GM13976 (cell line): ENCODE data around the gene LYRM4.
A peak's percentile ranks its signal among the peaks of the same experiment; 100 is the strongest.

ENCODE experiments used
- DNase-seq: peaks from one replicate; pipeline ENCODE4 v3.0.0; 2012; ENCODE audit warnings: low spot score
- in situ Hi-C: fragments of 300-500 bp; cut with MboI; formaldehyde crosslinking; loops from one replicate; pipeline ENCODE4 v1.12.0; 2022; ENCODE audit warnings: low sequenced_read_pairs, mixed read lengths, inconsistent platforms; ENCODE audit not compliant: unreplicated experiment
- TF ChIP-seq, protein P1 (sequence below): IDR thresholded peaks from 2 replicates; pipeline ENCODE4 v1.5.1; 2012; ENCODE audit warnings: borderline replicate concordance, mild to moderate bottlenecking; ENCODE audit not compliant: insufficient read depth; ENCODE audit errors: extremely low read depth, missing control alignments, control extremely low read depth

Gene LYRM4

DNA sequence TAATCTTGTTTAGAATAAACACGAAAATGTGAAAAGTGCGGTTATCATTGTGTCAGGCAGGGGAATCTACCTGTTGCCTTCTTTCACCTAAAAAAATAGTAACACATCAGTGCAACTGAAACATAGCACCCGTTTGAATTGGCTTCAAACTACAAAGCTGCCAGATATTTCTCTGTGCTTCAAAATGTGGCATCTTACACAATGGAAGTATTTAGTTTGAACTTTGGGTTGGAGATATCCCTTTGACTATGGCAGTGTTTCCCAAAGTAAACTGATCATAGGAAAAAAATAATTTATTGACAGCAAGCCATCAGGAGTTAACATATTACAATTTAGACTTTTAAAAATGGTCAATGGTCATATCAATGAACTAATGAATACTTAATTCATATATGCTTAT lies 172.0 kb downstream of the LYRM4 start:
- in situ Hi-C loops = no loop called here
- TF ChIP-seq, protein P1, sequence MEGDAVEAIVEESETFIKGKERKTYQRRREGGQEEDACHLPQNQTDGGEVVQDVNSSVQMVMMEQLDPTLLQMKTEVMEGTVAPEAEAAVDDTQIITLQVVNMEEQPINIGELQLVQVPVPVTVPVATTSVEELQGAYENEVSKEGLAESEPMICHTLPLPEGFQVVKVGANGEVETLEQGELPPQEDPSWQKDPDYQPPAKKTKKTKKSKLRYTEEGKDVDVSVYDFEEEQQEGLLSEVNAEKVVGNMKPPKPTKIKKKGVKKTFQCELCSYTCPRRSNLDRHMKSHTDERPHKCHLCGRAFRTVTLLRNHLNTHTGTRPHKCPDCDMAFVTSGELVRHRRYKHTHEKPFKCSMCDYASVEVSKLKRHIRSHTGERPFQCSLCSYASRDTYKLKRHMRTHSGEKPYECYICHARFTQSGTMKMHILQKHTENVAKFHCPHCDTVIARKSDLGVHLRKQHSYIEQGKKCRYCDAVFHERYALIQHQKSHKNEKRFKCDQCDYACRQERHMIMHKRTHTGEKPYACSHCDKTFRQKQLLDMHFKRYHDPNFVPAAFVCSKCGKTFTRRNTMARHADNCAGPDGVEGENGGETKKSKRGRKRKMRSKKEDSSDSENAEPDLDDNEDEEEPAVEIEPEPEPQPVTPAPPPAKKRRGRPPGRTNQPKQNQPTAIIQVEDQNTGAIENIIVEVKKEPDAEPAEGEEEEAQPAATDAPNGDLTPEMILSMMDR = no peak

DNA sequence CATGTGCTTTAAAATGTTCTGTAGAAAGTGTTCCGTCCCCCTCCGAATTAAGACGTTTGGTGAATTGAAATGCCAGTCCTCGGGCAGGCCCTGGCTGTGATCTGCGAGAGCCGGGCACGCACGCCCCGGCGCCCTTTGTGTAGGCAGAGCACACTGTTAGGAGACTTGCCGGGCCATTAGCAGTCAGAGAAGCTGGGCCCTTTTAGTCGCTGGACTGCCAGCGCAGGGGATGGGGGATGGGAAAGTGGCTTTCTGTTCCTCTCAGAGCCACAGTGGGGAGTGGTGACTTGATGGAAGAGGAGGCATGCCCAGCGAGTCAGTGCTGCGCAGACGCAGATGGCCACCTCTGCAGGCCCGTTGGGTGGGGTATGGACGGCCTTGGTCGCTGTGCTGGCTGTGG lies 173.4 kb downstream of the LYRM4 start:
- TF ChIP-seq, protein P1 = no peak
- in situ Hi-C loops = no loop called here
- DNase-seq = no peak

More for the DNA sequence above, 172.0 kb downstream of the LYRM4 start:
- no peak for DNase-seq

DNA sequence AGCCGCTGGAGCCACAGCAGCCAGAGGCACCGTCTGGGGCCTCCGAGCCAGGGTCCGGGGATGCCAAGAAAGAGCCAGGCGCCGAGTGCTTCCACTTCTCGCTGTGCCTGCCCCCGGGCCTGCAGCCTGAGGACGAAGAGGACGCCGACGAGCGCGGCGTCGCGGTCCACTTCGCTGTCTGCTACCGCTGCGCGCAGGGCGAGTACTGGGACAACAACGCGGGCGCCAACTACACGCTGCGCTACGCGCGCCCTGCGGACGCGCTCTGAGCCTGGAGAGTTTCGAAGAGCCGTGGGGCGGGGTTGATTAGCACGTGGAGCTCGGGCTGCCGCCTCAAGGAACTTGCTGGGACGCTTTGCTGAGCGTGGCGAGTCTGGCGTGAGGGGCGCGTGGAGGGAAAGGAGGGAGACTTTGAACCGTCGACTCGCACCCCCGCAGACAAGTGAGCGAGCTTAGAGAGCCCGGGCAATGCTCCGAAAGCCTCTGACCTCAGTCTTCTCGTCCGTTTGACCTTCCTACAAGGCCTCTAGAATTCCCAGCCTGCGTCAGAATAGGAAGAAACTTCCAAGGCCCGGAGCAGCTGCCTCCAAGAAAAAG lies 174.4 kb downstream of the LYRM4 start:
- in situ Hi-C loops = no loop called here
- no peak for DNase-seq
- TF ChIP-seq, protein P1 = no peak

DNA sequence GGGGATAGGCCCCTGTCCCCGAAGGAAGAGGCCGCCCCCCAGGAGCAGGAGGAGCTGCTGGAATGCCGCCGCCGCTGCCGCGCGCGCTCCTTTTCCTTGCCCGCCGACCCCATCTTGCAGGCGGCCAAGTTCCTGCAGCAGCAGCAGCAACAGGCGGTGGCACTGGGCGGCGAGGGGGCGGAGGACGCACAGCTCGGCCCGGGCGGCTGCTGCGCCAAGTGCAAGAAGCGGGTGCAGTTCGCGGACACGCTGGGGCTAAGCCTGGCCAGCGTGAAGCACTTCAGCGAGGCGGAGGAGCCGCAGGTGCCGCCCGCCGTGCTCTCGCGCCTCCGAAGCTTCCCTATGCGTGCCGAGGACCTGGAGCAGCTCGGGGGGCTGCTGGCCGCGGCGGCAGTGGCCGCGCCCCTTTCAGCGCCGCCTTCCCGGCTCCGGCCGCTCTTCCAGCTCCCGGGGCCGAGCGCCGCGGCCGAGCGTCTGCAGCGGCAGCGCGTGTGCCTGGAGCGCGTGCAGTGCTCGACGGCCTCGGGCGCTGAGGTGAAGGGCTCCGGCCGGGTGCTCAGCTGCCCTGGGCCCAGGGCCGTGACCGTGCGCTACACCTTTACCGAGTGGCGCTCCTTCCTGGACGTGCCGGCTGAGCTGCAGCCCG lies 175.0 kb downstream of the LYRM4 start:
- in situ Hi-C loops = no loop called here
- DNase-seq = peak; percentile 59
- TF ChIP-seq, protein P1 = no peak

DNA sequence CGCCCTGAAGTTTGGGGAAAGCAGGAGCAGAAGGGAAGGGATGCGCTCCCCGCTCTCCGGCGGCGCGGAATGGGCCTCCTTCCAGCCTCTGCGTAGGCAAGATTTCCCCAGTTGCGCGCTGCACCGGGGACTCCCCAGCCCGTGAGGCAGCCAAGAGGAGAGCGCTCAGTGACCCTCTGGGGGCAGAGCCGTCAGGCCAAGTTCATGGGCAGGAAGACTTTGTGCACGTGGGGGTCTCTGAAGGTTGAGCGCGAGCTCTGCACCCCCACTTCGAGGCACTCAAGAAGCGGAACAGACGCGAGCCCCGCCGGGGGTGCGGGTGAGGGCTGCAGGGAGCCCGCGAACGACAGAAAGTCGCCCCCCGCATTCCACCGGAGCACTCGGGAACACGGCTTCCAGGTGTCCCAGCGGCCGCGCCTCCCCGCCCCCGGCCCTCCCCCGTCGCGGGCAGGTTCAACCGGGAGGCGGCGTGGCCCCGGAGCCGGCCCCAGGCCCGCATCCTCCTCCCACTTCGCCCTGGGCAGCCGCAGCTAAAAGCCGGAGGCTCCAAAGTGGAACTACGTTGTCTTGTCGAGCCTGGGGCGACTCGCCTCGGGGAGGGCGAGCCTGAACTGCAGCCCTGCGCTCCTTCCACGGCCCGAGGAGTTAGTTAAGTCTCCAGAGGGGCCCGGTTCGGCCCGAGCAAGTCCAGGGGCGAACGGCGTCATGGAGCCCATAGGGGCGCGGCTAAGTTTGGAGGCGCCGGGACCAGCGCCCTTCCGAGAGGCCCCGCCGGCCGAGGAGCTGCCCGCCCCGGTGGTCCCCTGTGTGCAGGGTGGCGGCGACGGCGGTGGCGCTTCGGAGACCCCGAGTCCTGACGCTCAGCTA lies 175.7 kb downstream of the LYRM4 start, which contains the start of gene PPP1R3G:
Gene PPP1R3G, plus strand, starts transcription at position 561 of the 867 bp plus-strand sequence. Its CDS starts 145 bp downstream, at position 706.
- in situ Hi-C loops = no loop called here
- TF ChIP-seq, protein P1 = no peak
- DNase-seq = peak; percentile 76

DNA sequence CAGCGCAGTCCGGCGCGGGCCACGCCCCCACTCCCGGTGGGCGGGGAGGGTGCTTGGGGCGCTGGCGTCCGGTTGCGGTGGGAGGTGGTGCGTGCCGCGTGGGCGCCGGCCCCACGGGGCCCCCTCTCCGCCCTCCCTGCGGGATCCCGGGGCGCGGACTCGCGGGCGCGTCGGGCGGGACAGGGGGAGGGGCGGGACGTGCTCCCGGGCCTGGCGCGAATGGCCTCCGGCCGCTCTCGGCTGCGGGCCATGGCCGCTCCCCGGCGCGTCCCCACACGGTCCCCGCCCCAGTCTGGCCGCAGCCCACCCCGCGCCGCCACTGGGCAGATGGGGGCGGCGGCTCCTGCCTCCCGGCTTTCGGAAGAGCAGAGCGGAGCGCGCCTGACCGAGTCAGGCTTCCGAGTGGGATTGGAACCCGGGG lies 176.4 kb downstream of the LYRM4 start:
- in situ Hi-C loops = no loop called here
- TF ChIP-seq, protein P1 = no peak
- DNase-seq = peak; percentile 74
